Endothelial cell of umbilical vein (primary cell): ENCODE results near the gene SLC19A1. TPM values are rescaled to one million over a fixed set of nuclear protein-coding genes. Genes with fewer than 3 reads are reported as not detected.
A peak's percentile ranks its signal among the peaks of the same experiment; 100 is the strongest.

Experiments
- BruUV-seq: library from RNA; stranded (reverse); fragments of 400-500 nt; replicated peaks from 2 replicates; lab custom pipeline; 2021; lab: Mats Ljungman, UMichigan
- CTCF ChIA-PET: fragments of 300-600, 350-600 bp; sonication (Branson Sonifier 250); formaldehyde crosslinking; loops from one replicate; lab custom pipeline; 2021; ENCODE audit warnings: antibody characterized with exemption, inconsistent platforms; lab: Charles Lee
- POLR2A ChIA-PET: fragments of 300-600, 350-600 bp; sonication (Branson Sonifier 250); formaldehyde crosslinking; loops from one replicate; lab custom pipeline; 2021; ENCODE audit warnings: antibody characterized with exemption, inconsistent platforms; lab: Charles Lee
- DNase-seq: peaks from one replicate; pipeline ENCODE4 v3.0.0-alpha.2; 2011; ENCODE audit warnings: low read depth, low spot score
- FAIRE-seq: peaks from 2 replicates; lab custom pipeline; 2011; peaks lifted over from hg19 to GRCh38; lab: Jason Lieb, UNC
- H2AFZ ChIP-seq: 2 replicates; pipeline ENCODE4 v1.6.0; 2012; ENCODE audit warnings: low read depth, low read length, control low read depth, inconsistent platforms
- H3K27ac ChIP-seq: 2 replicates; pipeline ENCODE4 v1.5.1; 2011; ENCODE audit warnings: low read depth, mild to moderate bottlenecking, control low read depth, low read length, moderate library complexity; ENCODE audit not compliant: insufficient read depth
- H3K27me3 ChIP-seq, 2 experiments: 2 replicates each; pipeline versions ENCODE4 v1.6.0 to v1.6.1; 2011; ENCODE audit warnings: low read length in 2 of 2, mixed read lengths in 1 of 2; ENCODE audit not compliant: control insufficient read depth in 2 of 2, insufficient read depth in 2 of 2
- H3K36me3 ChIP-seq, 2 experiments: 2 replicates in 1 of 2; 3 replicates in 1 of 2; pipeline ENCODE4 v1.5.1; 2011; ENCODE audit warnings: low read length in 2 of 2, mild to moderate bottlenecking in 1 of 2, moderate library complexity in 1 of 2; ENCODE audit not compliant: control insufficient read depth in 2 of 2, insufficient read depth in 2 of 2; ENCODE audit errors: extremely low read depth in 1 of 2
- H3K4me1 ChIP-seq: 3 replicates; pipeline ENCODE4 v1.5.1; 2011; ENCODE audit warnings: mild to moderate bottlenecking, low read length; ENCODE audit not compliant: control insufficient read depth, insufficient read depth; ENCODE audit errors: extremely low read depth
- H3K4me2 ChIP-seq: 2 replicates; pipeline ENCODE4 v1.6.1; 2011; ENCODE audit warnings: low read length, control low read depth, mixed read lengths; ENCODE audit not compliant: insufficient read depth
- H3K4me3 ChIP-seq, 3 experiments: fragments of 200-600 bp in 1 of 3; sonication (generic), shearing (Covaris generic) in 1 of 3; replicated peaks in 1 of 3; 2 replicates each; pipeline ENCODE4 v1.5.1; 2011 to 2016; ENCODE audit warnings: control low read depth in 3 of 3, low read length in 3 of 3, mild to moderate bottlenecking in 2 of 3, inconsistent platforms in 1 of 3, low read depth in 1 of 3, moderate library complexity in 1 of 3; ENCODE audit not compliant: insufficient read depth in 1 of 3
- H3K79me2 ChIP-seq: 2 replicates; pipeline ENCODE4 v1.6.0; 2012; ENCODE audit warnings: low read length, inconsistent platforms; ENCODE audit not compliant: control insufficient read depth, insufficient read depth
- H3K9ac ChIP-seq: replicated peaks from 2 replicates; pipeline ENCODE3; 2011; ENCODE audit warnings: low read length, control low read depth; ENCODE audit not compliant: insufficient read depth; ENCODE audit errors: extremely low read depth
- H3K9me1 ChIP-seq: replicated peaks from 3 replicates; pipeline ENCODE4 v1.6.0; 2011; ENCODE audit warnings: mild to moderate bottlenecking, low read length; ENCODE audit not compliant: control insufficient read depth, insufficient read depth; ENCODE audit errors: extremely low read depth
- H3K9me3 ChIP-seq: replicated peaks from 2 replicates; pipeline ENCODE4 v1.5.1; 2012; ENCODE audit warnings: low read length, inconsistent platforms; ENCODE audit not compliant: control insufficient read depth, insufficient read depth
- H4K20me1 ChIP-seq: replicated peaks from 2 replicates; pipeline ENCODE3; 2011; ENCODE audit warnings: mild to moderate bottlenecking, low read length; ENCODE audit not compliant: control insufficient read depth, insufficient read depth; ENCODE audit errors: extremely low read depth
- CTCF ChIP-seq, 2 donors: IDR thresholded peaks; 1 replicate in 1 of 2; 2 replicates in 1 of 2; pipeline ENCODE4 v1.5.1; 2011; ENCODE audit warnings: low read length in 2 of 2, mild to moderate bottlenecking in 2 of 2, moderate library complexity in 2 of 2, control low read depth in 1 of 2, inconsistent platforms in 1 of 2, low read depth in 1 of 2; ENCODE audit not compliant: insufficient read depth in 1 of 2; ENCODE audit errors: extremely low read depth in 1 of 2
- EZH2 ChIP-seq: IDR thresholded peaks from 2 replicates; pipeline ENCODE4 v1.6.1; 2012; ENCODE audit warnings: borderline replicate concordance, low read depth, mild to moderate bottlenecking, moderate library complexity, low read length, inconsistent platforms; ENCODE audit not compliant: severe bottlenecking
- FOS ChIP-seq: IDR thresholded peaks from 2 replicates; pipeline ENCODE4 v1.6.1; 2011; ENCODE audit warnings: mild to moderate bottlenecking, low read length, moderate library complexity, borderline replicate concordance; ENCODE audit not compliant: insufficient read depth
- GATA2 ChIP-seq: IDR thresholded peaks from 2 replicates; pipeline ENCODE4 v1.7.0; 2011; ENCODE audit warnings: low read depth, mild to moderate bottlenecking, moderate library complexity, mixed read lengths, low read length; ENCODE audit not compliant: insufficient read length, insufficient read depth
- JUN ChIP-seq: IDR thresholded peaks from 2 replicates; pipeline ENCODE4 v1.6.1; 2011; ENCODE audit warnings: borderline replicate concordance, low read depth; ENCODE audit not compliant: insufficient read length, insufficient read depth
- MYC ChIP-seq: IDR thresholded peaks from one replicate; pipeline ENCODE4 v1.6.1; 2011; ENCODE audit warnings: mild to moderate bottlenecking, low read depth, low read length
- POLR2A ChIP-seq: IDR thresholded peaks from 2 replicates; pipeline ENCODE4 v1.6.1; 2012; ENCODE audit warnings: low read depth, mild to moderate bottlenecking, control low read depth, low read length
- POLR2AphosphoS5 ChIP-seq: IDR thresholded peaks from 2 replicates; pipeline ENCODE4 v1.6.1; 2012; ENCODE audit warnings: low read depth, mild to moderate bottlenecking, control low read depth, low read length, moderate library complexity; ENCODE audit not compliant: insufficient read depth
- dilution Hi-C: fragments of 300-500 bp; cut with MboI; formaldehyde crosslinking; loops from one replicate; pipeline ENCODE4 v1.15.0; 2019; ENCODE audit warnings: low sequenced_read_pairs; ENCODE audit not compliant: extremely low pct_ligation_motif_present
- intact Hi-C: fragments of 100-400 bp; cut with micrococcal nuclease; formaldehyde crosslinking; loops from one replicate; pipeline ENCODE4 v1.10.0; 2022
- polyA plus RNA-seq, 4 experiments: library from polyadenylated mRNA; depleted of rRNA in 3 of 4; stranded (reverse) in 3 of 4; unstranded in 1 of 4; fragments of >200 nt; gene quantifications; 2 replicates each; pipeline versions ENCODE4 v1.2.1 to v1.2.3, GENCODE V29; 2011 to 2012; ENCODE audit warnings: missing spikeins in 1 of 4
- total RNA-seq: library from RNA; stranded (reverse); gene quantifications from 2 replicates; pipeline ENCODE4 v1.2.3, GENCODE V29; 2021
- TF ChIP-seq, protein P1 (sequence below): IDR thresholded peaks from 2 replicates; pipeline ENCODE4 v1.6.1; 2011; ENCODE audit not compliant: insufficient read depth, insufficient read length

Gene SLC19A1
- total and polyA plus RNA-seq, 2 donors (not counting 3 experiments of a cell fraction or from before 2014, with no cell fraction given) = 36.3 to 54.6 TPM

DNA sequence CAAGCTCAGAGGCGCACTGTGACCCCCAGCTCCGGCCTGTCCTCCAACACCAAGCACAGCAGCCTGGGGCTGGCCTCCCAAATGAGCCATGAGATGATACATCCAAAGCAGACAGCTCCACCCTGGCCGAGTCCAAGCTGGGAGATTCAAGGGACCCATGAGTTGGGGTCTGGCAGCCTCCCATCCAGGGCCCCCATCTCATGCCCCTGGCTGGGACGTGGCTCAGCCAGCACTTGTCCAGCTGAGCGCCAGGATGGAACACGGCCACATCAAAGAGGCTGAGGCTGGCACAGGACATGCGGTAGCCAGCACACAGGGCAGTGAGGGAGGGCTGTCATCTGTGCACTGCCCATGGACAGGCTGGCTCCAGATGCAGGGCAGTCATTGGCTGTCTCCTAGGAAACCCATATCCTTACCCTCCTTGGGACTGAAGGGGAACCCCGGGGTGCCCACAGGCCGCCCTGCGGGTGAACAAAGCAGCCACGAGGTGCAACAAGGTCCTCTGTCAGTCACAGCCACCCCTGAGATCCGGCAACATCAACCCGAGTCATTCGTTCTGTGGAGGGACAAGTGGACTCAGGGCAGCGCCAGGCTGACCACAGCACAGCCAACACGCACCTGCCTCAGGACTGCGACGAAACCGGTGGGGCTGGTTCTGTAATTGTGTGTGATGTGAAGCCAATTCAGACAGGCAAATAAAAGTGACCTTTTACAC is 29.1 kb downstream of the SLC19A1 start:
- H3K79me2 ChIP-seq = peaks cover 3% of the 10 kb centered on the region
- intact Hi-C loops = no loop called here
- no peak overlapping the region for H3K4me3 ChIP-seq
- no peak overlapping the region for H3K9ac ChIP-seq
- FAIRE-seq (no peak), DNase-seq (no peak)
- TF ChIP-seq POLR2AphosphoS5 (no peak), EZH2 (no peak), FOS (no peak), CTCF (IDR thresholded peaks at IDR 0.05; ENCODE audit: extremely low read depth in 1 of 2, insufficient read depth in 1 of 2, low read depth in 1 of 2, low read length in 2 of 2) (no peak), GATA2 (no peak), MYC (no peak), JUN (no peak), POLR2A (no peak)
- TF ChIP-seq, protein P1, sequence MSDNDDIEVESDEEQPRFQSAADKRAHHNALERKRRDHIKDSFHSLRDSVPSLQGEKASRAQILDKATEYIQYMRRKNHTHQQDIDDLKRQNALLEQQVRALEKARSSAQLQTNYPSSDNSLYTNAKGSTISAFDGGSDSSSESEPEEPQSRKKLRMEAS = no peak
- ChIA-PET POLR2A (no interaction called here), CTCF (no interaction called here)
- H3K4me2 ChIP-seq = no peak overlapping the region
- no peaks in the 10 kb centered on the region for H3K27me3 ChIP-seq
- H3K9me3 ChIP-seq = no peaks in the 10 kb centered on the region
- H3K27ac ChIP-seq = no peak overlapping the region
- no peaks in the 10 kb centered on the region for H3K9me1 ChIP-seq
- no peaks in the 10 kb centered on the region for H4K20me1 ChIP-seq
- H3K36me3 ChIP-seq = peaks cover 4 to 19% of the 10 kb centered on the region in 2 experiments
- dilution Hi-C loops = no loop called here
- TSS peak; percentile 71 for BruUV-seq
- peaks cover 10% of the 10 kb centered on the region for H3K4me1 ChIP-seq
- no peak overlapping the region for H2AFZ ChIP-seq
